Ammon's horn (tissue), 1 donor: ENCODE data around the gene USP49.

Experiments
- DNase-seq: peaks from one replicate; pipeline ENCODE4 v3.0.0-alpha.2; 2016; ENCODE audit warnings: low spot score

Gene USP49

GRCh38 chr6:41874741-41875140 is 20.4 kb downstream of the USP49 start:
- no peak for DNase-seq

GRCh38 chr6:41872147-41872546 is 23.0 kb downstream of the USP49 start:
- DNase-seq: no peak

- DNase-seq: no peak
Measured at GRCh38 chr6:41871691-41872090, 23.5 kb downstream of the USP49 start.

- no peak for DNase-seq
Measured at GRCh38 chr6:41859356-41859755, 35.8 kb downstream of the USP49 start.

- DNase-seq: no peak
Measured at GRCh38 chr6:41858703-41859102, 36.5 kb downstream of the USP49 start.

GRCh38 chr6:41850861-41851260 is 44.3 kb downstream of the USP49 start:
- peak; percentile 3 for DNase-seq

- DNase-seq: peak; percentile 63
Measured at GRCh38 chr6:41846666-41847237, 48.4 kb downstream of the USP49 start.

GRCh38 chr6:41843178-41843577 is 52.0 kb downstream of the USP49 start:
- DNase-seq: no peak

GRCh38 chr6:41840326-41840725 is 54.8 kb downstream of the USP49 start:
- no peak for DNase-seq

GRCh38 chr6:41836660-41837052 is 58.5 kb downstream of the USP49 start:
- no peak for DNase-seq

GRCh38 chr6:41836022-41836659 is 59.0 kb downstream of the USP49 start:
- DNase-seq: no peak

GRCh38 chr6:41832263-41832662 is 62.9 kb downstream of the USP49 start:
- no peak for DNase-seq

GRCh38 chr6:41826343-41827022 is 68.7 kb downstream of the USP49 start:
- DNase-seq: no peak

GRCh38 chr6:41824571-41825569 is 70.3 kb downstream of the USP49 start:
- DNase-seq: no peak

GRCh38 chr6:41823178-41823577 is 72.0 kb downstream of the USP49 start:
- DNase-seq: no peak

GRCh38 chr6:41822021-41822420 is 73.2 kb downstream of the USP49 start:
- DNase-seq: no peak

- DNase-seq: no peak
Measured at GRCh38 chr6:41821266-41821665, 73.9 kb downstream of the USP49 start.

- DNase-seq: no peak
Measured at GRCh38 chr6:41818271-41819054, 76.7 kb downstream of the USP49 start.

GRCh38 chr6:41815587-41815986 is 79.6 kb downstream of the USP49 start:
- no peak for DNase-seq

- DNase-seq: no peak
Measured at GRCh38 chr6:41814629-41815028, 80.5 kb downstream of the USP49 start.

GRCh38 chr6:41813956-41814355 is 81.2 kb downstream of the USP49 start:
- DNase-seq: no peak

- no peak for DNase-seq
Measured at GRCh38 chr6:41813469-41813868, 81.7 kb downstream of the USP49 start.
